ENCODE results near the gene NRSN1.

- no peak for TF ChIP-seq YY1 (IDR thresholded peaks at IDR 0.05; ENCODE audit: insufficient read depth, insufficient read length)
- TF ChIP-seq ZNF274 (IDR thresholded peaks at IDR 0.05; ENCODE audit: low read depth, low read length) = no peak
- no peak for TF ChIP-seq SUZ12 (IDR thresholded peaks at IDR 0.05; ENCODE audit: extremely low read depth, insufficient read depth, insufficient read length)
Measured at GRCh38 chr6:24106291-24106690, 19.7 kb upstream of the NRSN1 start.

All from NT2/D1 (cell line).